ENCODE measurements around the gene LGR6.
A peak's percentile ranks its signal among the peaks of the same experiment; 100 is the strongest.
"Not testable (repeated sequence)": the region's sequence is repeated elsewhere in the genome, so short reads cannot be mapped to it uniquely, and the experiment has no call there.

LGR6 gene

GRCh38 chr1:202193614-202194327 lies at the start of gene LGR6:
TSS of gene LGR6 (plus strand) at chr1:202193799. CDS start at chr1:202193990, 191 bp downstream.
- no peak for DNase-seq (ENCODE audit: low spot score)

DNA sequence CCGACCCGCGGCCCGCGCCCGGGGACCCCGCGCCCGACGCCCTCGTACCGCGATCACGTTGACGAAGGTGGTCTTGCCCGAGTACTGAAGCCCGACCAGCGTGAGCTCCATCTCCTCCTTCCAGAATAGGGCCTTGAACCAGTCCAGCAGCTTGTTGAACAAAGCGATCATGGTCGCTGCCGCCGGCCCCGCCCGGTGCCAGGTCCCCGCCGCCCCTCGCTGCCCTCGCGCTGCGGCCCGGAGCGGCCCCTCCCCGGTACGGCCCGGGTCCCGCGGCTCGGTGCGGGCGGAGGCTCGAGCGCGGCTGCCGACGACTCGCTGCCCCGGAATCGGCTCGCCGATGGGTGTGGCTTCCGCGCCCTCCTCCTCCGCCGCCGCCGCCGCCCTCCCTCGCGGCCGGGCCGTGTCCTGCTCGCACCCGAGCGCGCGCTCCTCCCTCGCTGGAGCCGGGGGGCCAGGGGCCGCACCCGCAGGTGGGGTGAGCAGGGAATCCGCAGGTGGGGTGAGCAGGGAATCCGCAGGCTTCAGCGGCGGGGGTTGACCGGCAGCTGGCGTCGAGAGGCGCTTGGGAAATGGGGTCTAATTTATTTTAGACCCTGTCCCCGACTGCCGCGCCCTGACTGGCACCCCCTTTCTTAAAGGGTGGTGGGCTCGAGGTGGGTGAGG lies 49.1 kb upstream of the LGR6 start, which contains the start of gene ARL8A:
TSS of gene ARL8A (minus strand) at position 336 of the 666 bp plus-strand sequence. CDS start at position 171, 165 bp downstream.
- peak; percentile 61 for DNase-seq (ENCODE audit: low spot score)

- DNase-seq (ENCODE audit: low spot score), result no peak
These were observed 48.4 kb upstream of the LGR6 start for GRCh38 chr1:202145068-202145743.

DNA sequence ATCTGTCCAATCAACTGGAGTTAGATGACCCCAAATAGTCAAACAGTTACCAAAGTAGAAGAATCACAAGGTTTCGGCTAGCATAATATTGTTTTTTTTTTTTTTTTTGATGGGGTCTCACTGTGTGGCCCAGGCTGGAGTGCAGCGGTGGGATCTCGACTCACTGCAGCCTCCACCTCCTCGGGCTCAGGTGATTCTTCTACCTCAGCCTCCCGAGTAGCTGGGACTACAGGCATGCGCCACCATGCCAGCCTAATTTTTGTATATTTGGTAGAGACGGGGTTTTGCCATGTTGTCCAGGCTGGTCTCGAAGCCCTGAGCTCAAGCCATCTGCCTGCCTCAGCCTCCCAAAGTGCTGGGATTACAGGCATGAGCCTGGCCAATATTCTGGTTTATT lies 47.9 kb upstream of the LGR6 start:
- DNase-seq (ENCODE audit: low spot score), result not testable (repeated sequence)

DNA sequence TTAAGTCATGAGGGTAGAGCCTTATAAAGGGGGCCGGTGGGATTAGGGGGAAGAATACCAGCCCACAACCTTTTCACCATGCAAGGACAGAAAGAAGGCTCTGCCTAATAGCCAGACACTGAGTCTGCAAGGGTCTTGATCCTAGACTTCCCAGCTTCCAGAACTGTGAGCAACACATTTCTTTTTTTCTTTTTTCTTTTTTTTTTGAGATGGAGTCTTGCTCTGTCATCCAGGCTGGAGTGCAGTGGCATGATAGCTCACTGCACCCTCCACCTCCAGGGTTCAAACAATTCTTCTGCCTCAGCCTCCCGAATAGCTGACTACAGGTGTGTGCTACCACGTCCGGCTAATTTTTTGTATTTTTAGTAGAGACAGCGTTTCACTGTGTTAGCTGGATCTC lies 47.3 kb upstream of the LGR6 start:
- no peak for DNase-seq (ENCODE audit: low spot score)

GRCh38 chr1:202146993-202147392 lies 46.6 kb upstream of the LGR6 start:
- DNase-seq (ENCODE audit: low spot score), result no peak

DNA sequence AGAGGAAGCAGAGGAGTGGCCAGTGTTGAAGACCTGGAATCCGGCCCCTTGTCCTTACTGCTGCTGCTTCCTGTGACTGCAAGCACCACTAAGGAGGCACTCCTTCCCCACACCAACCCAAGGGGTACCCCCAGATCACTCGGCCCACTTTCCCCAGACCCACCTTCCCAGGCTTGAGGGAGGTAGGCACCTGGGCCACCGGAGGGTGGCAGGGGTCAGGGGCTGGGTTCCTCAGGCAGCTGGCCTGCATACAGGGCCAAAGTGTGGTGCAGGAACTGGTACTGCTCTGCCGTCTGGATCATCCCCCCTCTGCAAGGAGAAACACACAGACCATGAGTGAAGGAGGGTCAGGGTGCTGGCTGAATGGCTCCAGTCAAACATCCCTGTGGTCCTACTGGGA lies 45.2 kb upstream of the LGR6 start:
- no peak for DNase-seq (ENCODE audit: low spot score)

DNA sequence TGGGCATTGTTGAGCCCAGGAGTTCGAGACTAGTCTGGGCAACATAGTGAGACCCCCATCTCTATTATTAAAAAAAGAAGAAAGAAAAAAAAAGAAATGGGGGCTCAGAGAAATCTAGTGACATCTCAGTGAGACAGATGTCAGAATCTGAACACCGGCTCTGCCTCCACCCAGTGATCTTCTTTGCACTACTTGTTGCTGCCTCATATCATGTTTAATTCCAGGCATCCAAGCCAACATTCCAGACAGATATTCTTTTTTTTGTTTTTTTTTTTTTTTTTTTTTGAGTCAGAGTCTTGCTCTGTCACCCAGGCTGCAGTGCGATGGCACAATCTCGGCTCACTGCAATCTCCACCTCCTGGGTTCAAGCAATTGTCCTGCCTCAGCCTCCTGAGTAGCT lies 44.0 kb upstream of the LGR6 start:
- DNase-seq (ENCODE audit: low spot score), result no peak

- no peak for DNase-seq (ENCODE audit: low spot score)
These were observed 43.4 kb upstream of the LGR6 start for GRCh38 chr1:202150187-202150586.

DNA sequence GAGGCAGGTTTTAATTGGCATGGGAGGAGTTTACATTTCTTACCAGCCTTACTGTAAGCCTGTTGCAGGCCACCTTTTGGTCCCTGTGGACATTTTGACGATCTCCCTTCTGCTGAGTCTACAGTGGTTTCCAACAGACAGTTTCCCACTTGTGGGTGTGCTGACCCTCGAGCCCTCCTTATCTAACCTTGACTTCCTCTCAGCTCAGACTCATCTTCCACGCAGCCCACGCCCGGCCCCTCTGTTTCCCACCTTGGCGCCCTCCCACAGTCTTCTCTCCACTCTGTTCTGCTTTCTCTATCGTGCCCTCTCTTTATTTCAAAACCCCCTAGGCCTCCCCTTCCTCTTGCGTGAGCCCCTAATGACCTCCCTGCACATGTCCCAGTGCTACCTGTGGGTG lies 43.0 kb upstream of the LGR6 start:
- no peak for DNase-seq (ENCODE audit: low spot score)

- DNase-seq (ENCODE audit: low spot score), result no peak
These were observed 42.6 kb upstream of the LGR6 start for GRCh38 chr1:202151045-202151444.

- no peak for DNase-seq (ENCODE audit: low spot score)
These were observed 41.2 kb upstream of the LGR6 start for GRCh38 chr1:202152399-202152798.

GRCh38 chr1:202153284-202153683 lies 40.3 kb upstream of the LGR6 start:
- no peak for DNase-seq (ENCODE audit: low spot score)

- DNase-seq (ENCODE audit: low spot score), result no peak
These were observed 39.3 kb upstream of the LGR6 start for GRCh38 chr1:202154148-202154765.

DNA sequence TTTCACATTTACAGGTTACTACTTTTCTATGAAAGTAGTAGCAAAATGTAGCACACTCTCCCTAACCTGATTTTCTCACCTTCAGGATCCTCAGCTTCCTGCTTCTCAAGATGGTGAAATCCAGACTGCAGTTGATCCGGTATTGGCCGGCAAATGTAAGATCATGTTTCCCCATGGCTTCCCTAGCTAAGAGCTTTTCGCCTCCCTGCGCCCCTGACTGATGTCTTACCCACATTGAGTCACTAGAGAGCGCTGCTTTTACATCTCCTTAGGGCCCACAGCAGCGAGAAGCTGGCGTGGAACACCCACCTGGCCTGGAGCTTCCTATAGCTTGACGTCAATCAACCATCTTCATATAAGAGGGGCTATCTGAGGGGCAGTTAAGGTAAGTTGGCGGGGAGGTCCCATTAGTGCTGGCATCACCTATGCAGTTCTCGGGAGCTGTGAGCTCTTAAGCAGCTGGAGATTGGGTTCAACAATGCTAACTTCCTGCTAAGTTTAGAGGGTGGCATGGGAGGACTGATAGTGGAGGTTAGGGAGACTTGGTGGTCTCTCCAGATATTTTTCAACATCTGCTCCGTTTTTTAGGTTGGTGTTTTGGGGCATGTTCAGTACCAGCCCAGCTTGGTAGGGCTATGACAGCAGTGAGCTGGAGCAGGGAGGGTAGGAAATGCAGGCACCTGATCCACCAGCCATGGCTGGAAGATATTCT lies 38.7 kb upstream of the LGR6 start:
- DNase-seq (ENCODE audit: low spot score), result no peak

DNA sequence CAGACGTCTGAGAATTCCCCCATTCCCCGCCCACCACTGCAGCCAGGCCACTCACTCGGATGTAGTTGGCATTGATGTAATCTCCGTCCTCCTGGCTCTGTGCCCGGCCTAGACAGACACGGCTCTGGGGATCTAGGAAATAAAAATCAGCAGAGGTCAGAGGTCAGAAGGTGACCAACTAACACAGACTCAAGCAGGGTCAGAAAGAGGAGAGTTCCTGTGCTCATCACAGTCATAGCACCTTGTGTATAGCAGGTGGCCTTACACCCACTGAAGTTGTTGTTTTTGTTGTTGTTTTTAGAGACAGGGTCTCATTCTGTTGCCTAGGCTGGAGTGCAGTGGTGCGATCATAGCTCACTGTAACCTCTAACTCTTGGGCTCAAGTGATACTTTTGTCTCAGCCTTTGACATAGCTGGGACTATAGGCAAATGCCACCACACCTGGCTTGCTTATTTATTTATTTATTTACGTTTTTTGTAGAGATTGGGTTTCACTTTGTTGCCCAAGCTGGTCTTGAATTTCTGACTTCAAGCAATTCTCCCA lies 38.0 kb upstream of the LGR6 start:
- no peak for DNase-seq (ENCODE audit: low spot score)

DNA sequence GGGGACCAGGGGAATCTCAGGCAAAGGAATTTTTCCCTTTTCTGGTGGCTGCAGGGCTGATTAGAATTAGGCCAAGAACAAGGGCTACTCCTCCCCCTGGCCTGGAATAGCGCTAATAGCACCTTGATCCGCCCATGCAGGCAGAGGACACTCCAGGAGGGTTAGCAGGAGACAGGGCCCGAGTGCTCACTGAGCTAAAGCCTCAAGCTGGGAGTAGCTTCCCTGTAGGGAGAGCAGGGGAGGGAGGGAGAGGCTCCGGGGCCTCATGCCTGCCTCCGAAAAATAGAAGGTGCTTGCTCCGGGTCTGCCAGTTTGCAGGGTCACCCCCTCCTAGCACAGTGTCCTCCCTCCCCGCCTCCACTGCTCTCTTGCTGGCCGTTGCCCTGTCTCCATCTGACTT lies 37.0 kb upstream of the LGR6 start:
- no peak for DNase-seq (ENCODE audit: low spot score)

- no peak for DNase-seq (ENCODE audit: low spot score)
These were observed 35.7 kb upstream of the LGR6 start for GRCh38 chr1:202157945-202158344.

GRCh38 chr1:202158810-202159533 lies 34.6 kb upstream of the LGR6 start:
- no peak for DNase-seq (ENCODE audit: low spot score)

GRCh38 chr1:202159534-202160371 lies 33.8 kb upstream of the LGR6 start:
- DNase-seq (ENCODE audit: low spot score), result no peak
